A549 (cell line): ENCODE results near the gene SLC6A3. TPM values are rescaled to one million over a fixed set of nuclear protein-coding genes. Genes with fewer than 3 reads are reported as not detected.

Experiments
- ATAC-seq, 2 experiments: fragments of 200-7000 bp in 1 of 2; fragments of >200 bp in 1 of 2; cut with Nextera tagmentation in 1 of 2; cut with Tn5 transposase in 1 of 2; 3 replicates each; pipeline versions ENCODE4 v1.8.0 to v1.9.1; 2018 to 2020; ENCODE audit warnings: mild to moderate bottlenecking in 1 of 2, moderate library complexity in 1 of 2
- CTCF ChIA-PET: fragments of 300-600 bp; sonication (Branson Sonifier 250); formaldehyde crosslinking; extraction: SDS; loops from one replicate; lab custom pipeline; 2021; ENCODE audit warnings: antibody characterized with exemption, inconsistent platforms; lab: Yijun Ruan, JAX
- POLR2A ChIA-PET: fragments of 350-600 bp; formaldehyde crosslinking; extraction: SDS; loops from one replicate; lab custom pipeline; 2021; ENCODE audit warnings: antibody characterized with exemption, inconsistent platforms; lab: Yijun Ruan, JAX
- DNase-seq, 2 experiments: peaks; one replicate each; pipeline versions ENCODE4 v3.0.0 to v3.0.0-alpha.2; 2011 to 2016; ENCODE audit warnings: low read depth in 1 of 2, low spot score in 1 of 2
- FAIRE-seq: peaks from 2 replicates; lab custom pipeline; 2011; peaks lifted over from hg19 to GRCh38; lab: Jason Lieb, UNC
- H3K27ac ChIP-seq, 2 experiments: fragments of >200 bp; sonication (Bioruptor Twin); formaldehyde crosslinking; 3 replicates each; pipeline ENCODE4 v1.5.1; 2016 to 2017
- H3K4me1 ChIP-seq: fragments of >200 bp; sonication (Bioruptor Twin); formaldehyde crosslinking; 3 replicates; pipeline ENCODE4 v1.6.1; 2016
- H3K4me2 ChIP-seq: fragments of >200 bp; sonication (Bioruptor Twin); formaldehyde crosslinking; 3 replicates; pipeline ENCODE4 v1.6.1; 2016
- H3K4me3 ChIP-seq: fragments of >200 bp; sonication (Bioruptor Twin); formaldehyde crosslinking; 3 replicates; pipeline ENCODE4 v1.5.1; 2016
- H3K9me3 ChIP-seq: fragments of >200 bp; sonication (Bioruptor Twin); formaldehyde crosslinking; 3 replicates; pipeline ENCODE4 v1.6.1; 2016
- ATOH8 ChIP-seq: fragments of 250-450 bp; sonication (Bioruptor Pico); IDR thresholded peaks from 2 replicates; pipeline ENCODE4 v1.5.0; 2020; ENCODE audit warnings: low read depth, mild to moderate bottlenecking, moderate library complexity
- CEBPB ChIP-seq, 2 experiments: fragments of >200 bp in 1 of 2; sonication (Bioruptor Twin) in 1 of 2; formaldehyde crosslinking in 1 of 2; IDR thresholded peaks; 2 replicates each; pipeline ENCODE4 v1.6.1; 2012 to 2016
- EHF ChIP-seq: fragments of 250-450 bp; sonication (Bioruptor Pico); IDR thresholded peaks from 2 replicates; pipeline ENCODE4 v1.5.0; 2020; ENCODE audit warnings: mild to moderate bottlenecking
- EHMT2 ChIP-seq: fragments of 200-600 bp; sonication (generic); IDR thresholded peaks from 2 replicates; pipeline ENCODE4 v1.6.1; 2016; ENCODE audit warnings: antibody characterized with exemption, low read depth, mild to moderate bottlenecking, moderate library complexity
- HDAC2 ChIP-seq: fragments of 200-600 bp; sonication (generic); IDR thresholded peaks from 2 replicates; pipeline ENCODE4 v1.6.1; 2016
- HES2 ChIP-seq: fragments of >200 bp; sonication (Bioruptor Twin); formaldehyde crosslinking; IDR thresholded peaks from 2 replicates; pipeline ENCODE4 v1.6.1; 2016
- HOXB5 ChIP-seq: fragments of 250-450 bp; sonication (Bioruptor Pico); IDR thresholded peaks from 2 replicates; pipeline ENCODE4 v1.5.0; 2020; ENCODE audit warnings: mild to moderate bottlenecking, moderate library complexity
- JUNB ChIP-seq: fragments of >200 bp; sonication (Bioruptor Twin); formaldehyde crosslinking; IDR thresholded peaks from 2 replicates; pipeline ENCODE4 v1.6.1; 2016
- KDM1A ChIP-seq: fragments of 200-600 bp; sonication (generic); IDR thresholded peaks from 2 replicates; pipeline ENCODE4 v1.6.1; 2016; ENCODE audit warnings: low read depth, mild to moderate bottlenecking
- MYC ChIP-seq: IDR thresholded peaks from 2 replicates; pipeline ENCODE4 v1.6.1; 2012; ENCODE audit warnings: mild to moderate bottlenecking, inconsistent platforms, low read length, improper control_type of control experiment, borderline replicate concordance
- NPAS2 ChIP-seq: fragments of 250-450 bp; sonication (Bioruptor Pico); IDR thresholded peaks from 2 replicates; pipeline ENCODE4 v1.8.0; 2022; ENCODE audit warnings: mild to moderate bottlenecking, moderate library complexity, borderline replicate concordance
- RAD21 ChIP-seq, 2 experiments: fragments of >200 bp in 1 of 2; sonication (Bioruptor Twin) in 1 of 2; formaldehyde crosslinking in 1 of 2; IDR thresholded peaks in 1 of 2; conservative IDR thresholded peaks in 1 of 2; 2 replicates in 1 of 2; 3 replicates in 1 of 2; pipeline ENCODE4 v1.6.1; 2012 to 2018; ENCODE audit warnings: inconsistent platforms in 1 of 2
- RARB ChIP-seq: fragments of 250-450 bp; sonication (Bioruptor Pico); IDR thresholded peaks from 2 replicates; pipeline ENCODE4 v1.8.0; 2021; ENCODE audit warnings: mild to moderate bottlenecking, moderate library complexity
- REST ChIP-seq: fragments of 200-600 bp; sonication (generic); IDR thresholded peaks from 2 replicates; pipeline ENCODE4 v1.6.1; 2016; ENCODE audit warnings: antibody characterized with exemption, mild to moderate bottlenecking, moderate library complexity
- RFX5 ChIP-seq: fragments of 450-650 bp; IDR thresholded peaks from 2 replicates; pipeline ENCODE4 v1.7.1; 2014; ENCODE audit warnings: antibody characterized with exemption, mild to moderate bottlenecking, moderate library complexity
- SREBF2 ChIP-seq: fragments of 450-650 bp; IDR thresholded peaks from 2 replicates; pipeline ENCODE4 v1.6.1; 2014; ENCODE audit warnings: mild to moderate bottlenecking, moderate library complexity
- ZC3H11A ChIP-seq: fragments of 450-650 bp; IDR thresholded peaks from 2 replicates; pipeline ENCODE4 v1.6.1; 2014; ENCODE audit warnings: antibody characterized with exemption, mild to moderate bottlenecking
- WGBS: methylation state at CpG from one replicate; pipeline ENCODE4 v1.1.6; 2017; ENCODE audit errors: missing lambda C conversion rate; 5-methylcytosine and 5-hydroxymethylcytosine counted together
- polyA plus RNA-seq, 4 experiments: library from polyadenylated mRNA; depleted of rRNA in 3 of 4; stranded (reverse); fragments of >200 nt; fragmentation: RNase III in 1 of 4; extraction: RNeasy Plus Mini Kit Qiagen cat#74134 plus additional on column Dnase treatment in 1 of 4; gene quantifications; 2 replicates in 3 of 4; 3 replicates in 1 of 4; pipeline ENCODE4 v1.2.3, GENCODE V29; 2011 to 2017
- TF ChIP-seq, protein P1 (sequence below): IDR thresholded peaks from 2 replicates; pipeline ENCODE4 v1.6.1; 2012

SLC6A3 gene
- polyA plus RNA-seq, 2 of the 4 experiments (the other 2 are of a cell fraction), result 0.05 to 0.06 TPM

GRCh38 chr5:1464511-1464910 lies 19.3 kb upstream of the SLC6A3 start:
- H3K4me3 ChIP-seq, result no peak overlapping the region
- 89% methylated on average over 18 of the region's 18 CpGs for WGBS
- CTCF ChIA-PET, result no interaction called here
- H3K27ac ChIP-seq, result no peak overlapping the region
- ATAC-seq (no peak), FAIRE-seq (no peak), DNase-seq (no peak)
- H3K4me2 ChIP-seq, result no peak overlapping the region
- H3K9me3 ChIP-seq, result no peaks in the 10 kb centered on the region
- H3K4me1 ChIP-seq, result peaks cover under 1% of the 10 kb centered on the region; the same call in 1 of the 3 replicates
- TF ChIP-seq HDAC2 (no peak), NPAS2 (no peak), JUNB (no peak), RAD21 (conservative IDR thresholded peaks at IDR 0.05 in 1 of 2, IDR thresholded peaks at IDR 0.05 in 1 of 2) (no peak), RFX5 (no peak), KDM1A (no peak), HES2 (no peak), MYC (no peak), EHMT2 (no peak)
- TF ChIP-seq, protein P1, sequence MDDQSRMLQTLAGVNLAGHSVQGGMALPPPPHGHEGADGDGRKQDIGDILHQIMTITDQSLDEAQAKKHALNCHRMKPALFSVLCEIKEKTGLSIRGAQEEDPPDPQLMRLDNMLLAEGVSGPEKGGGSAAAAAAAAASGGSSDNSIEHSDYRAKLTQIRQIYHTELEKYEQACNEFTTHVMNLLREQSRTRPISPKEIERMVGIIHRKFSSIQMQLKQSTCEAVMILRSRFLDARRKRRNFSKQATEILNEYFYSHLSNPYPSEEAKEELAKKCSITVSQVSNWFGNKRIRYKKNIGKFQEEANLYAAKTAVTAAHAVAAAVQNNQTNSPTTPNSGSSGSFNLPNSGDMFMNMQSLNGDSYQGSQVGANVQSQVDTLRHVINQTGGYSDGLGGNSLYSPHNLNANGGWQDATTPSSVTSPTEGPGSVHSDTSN, result no peak
- POLR2A ChIA-PET, result no interaction called here

DNA sequence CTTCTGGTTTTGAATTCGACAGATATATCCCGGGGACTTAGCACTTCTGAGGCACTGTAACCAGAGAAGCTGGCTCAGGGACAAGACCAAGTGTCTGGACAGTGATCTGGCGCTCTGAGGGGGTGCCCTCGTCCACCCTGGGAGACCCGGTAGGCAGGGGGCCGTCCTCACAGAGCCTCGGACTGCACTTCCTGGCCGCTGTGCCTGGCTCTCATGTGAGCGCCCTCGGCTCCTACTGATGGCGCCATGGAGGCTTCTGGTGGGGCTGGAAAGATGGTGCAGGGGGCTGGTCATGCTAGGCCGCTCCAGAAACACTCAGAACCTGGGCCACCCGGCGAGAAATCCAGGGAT lies 18.8 kb upstream of the SLC6A3 start:
- DNase-seq, result no peak
- Histone ChIP-seq H3K27ac (no peak overlapping the region), H3K4me1 (no peaks in the 10 kb centered on the region), H3K4me2 (no peak overlapping the region), H3K9me3 (no peaks in the 10 kb centered on the region), H3K4me3 (no peak overlapping the region)
- ChIA-PET CTCF (interaction anchor here (1.3 kb wide), 1 partner anchor 16 kb away, joined by 4 read pairs; no protein-coding TSS in a partner anchor), POLR2A (no interaction called here)
- no peak for ATAC-seq
- no peak for FAIRE-seq
- 97% methylated on average over 14 of the region's 14 CpGs for WGBS
- TF ChIP-seq HES2 (no peak), HDAC2 (no peak), HOXB5 (no peak), RARB (no peak), SREBF2 (no peak), EHF (CRISPR knock-in tag) (no peak), REST (no peak), CEBPB (IDR thresholded peaks at IDR 0.05) (no peak), ZC3H11A (no peak), NPAS2 (no peak), ATOH8 (no peak)
